HG03575 (cell line): Measurements from ENCODE around the gene CRELD2.

ENCODE experiments used
- ATAC-seq: cut with Tn5 transposase; IDR thresholded peaks from one replicate; pipeline ENCODE4 v1.9.1; 2021; ENCODE audit not compliant: unreplicated experiment, insufficient number of reproducible peaks, low FRiP score; ENCODE audit errors: extremely low read depth

The CRELD2 gene

GRCh38 chr22:49927483-49928184, 9.2 kb downstream of the CRELD2 start:
- no peak for ATAC-seq

GRCh38 chr22:49928185-49928495, 9.7 kb downstream of the CRELD2 start:
- no peak for ATAC-seq

- no peak for ATAC-seq
Observed at GRCh38 chr22:49928555-49929210, 10.2 kb downstream of the CRELD2 start.

- no peak for ATAC-seq
Observed at GRCh38 chr22:49929211-49929979, 11.0 kb downstream of the CRELD2 start.

GRCh38 chr22:49929994-49930575, 11.7 kb downstream of the CRELD2 start:
- ATAC-seq = no peak

GRCh38 chr22:49930596-49931412, 12.4 kb downstream of the CRELD2 start:
- ATAC-seq = no peak

GRCh38 chr22:49933236-49934159, 15.1 kb downstream of the CRELD2 start:
- no peak for ATAC-seq

GRCh38 chr22:49934160-49934890, 15.9 kb downstream of the CRELD2 start:
- no peak for ATAC-seq

- ATAC-seq = no peak
Observed at GRCh38 chr22:49934891-49935557, 16.6 kb downstream of the CRELD2 start.

- no peak for ATAC-seq
Observed at GRCh38 chr22:49935561-49935960, 17.1 kb downstream of the CRELD2 start.

GRCh38 chr22:49936018-49936972, 17.9 kb downstream of the CRELD2 start:
- peak; percentile 50 for ATAC-seq

GRCh38 chr22:49936973-49937757, 18.7 kb downstream of the CRELD2 start:
- ATAC-seq = no peak

- no peak for ATAC-seq
Observed at GRCh38 chr22:49937758-49938564, 19.5 kb downstream of the CRELD2 start.

GRCh38 chr22:49938565-49939136, 20.2 kb downstream of the CRELD2 start:
- ATAC-seq = no peak
